GM12801 (cell line): ENCODE data around the gene FAHD1.

Experiments
- TF ChIP-seq, protein P1 (sequence below): IDR thresholded peaks from one replicate; pipeline ENCODE4 v1.5.1; 2011; ENCODE audit warnings: control low read depth; ENCODE audit not compliant: insufficient read length; ENCODE audit errors: extremely low read depth

The FAHD1 gene

DNA sequence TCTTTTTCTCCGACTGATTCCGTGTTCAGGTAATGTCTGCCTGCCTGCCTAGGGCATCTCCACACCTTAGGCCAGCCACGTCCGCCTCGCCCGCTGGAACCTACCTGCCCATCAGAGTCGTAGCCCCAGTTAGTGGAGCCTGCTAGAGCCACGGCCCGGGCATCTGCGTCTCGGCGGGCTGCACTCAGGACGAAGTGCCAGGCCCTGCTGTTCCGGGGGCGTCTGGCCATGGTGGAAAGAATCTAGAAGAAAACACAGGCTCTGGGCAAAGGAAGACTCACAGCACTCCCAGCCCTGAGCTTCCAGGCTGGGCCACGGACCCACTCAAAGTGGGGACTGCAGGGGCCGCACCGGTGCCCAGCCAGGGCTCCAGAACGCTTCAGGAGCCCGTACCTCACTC is 45.8 kb upstream of the FAHD1 start:
- TF ChIP-seq, protein P1, sequence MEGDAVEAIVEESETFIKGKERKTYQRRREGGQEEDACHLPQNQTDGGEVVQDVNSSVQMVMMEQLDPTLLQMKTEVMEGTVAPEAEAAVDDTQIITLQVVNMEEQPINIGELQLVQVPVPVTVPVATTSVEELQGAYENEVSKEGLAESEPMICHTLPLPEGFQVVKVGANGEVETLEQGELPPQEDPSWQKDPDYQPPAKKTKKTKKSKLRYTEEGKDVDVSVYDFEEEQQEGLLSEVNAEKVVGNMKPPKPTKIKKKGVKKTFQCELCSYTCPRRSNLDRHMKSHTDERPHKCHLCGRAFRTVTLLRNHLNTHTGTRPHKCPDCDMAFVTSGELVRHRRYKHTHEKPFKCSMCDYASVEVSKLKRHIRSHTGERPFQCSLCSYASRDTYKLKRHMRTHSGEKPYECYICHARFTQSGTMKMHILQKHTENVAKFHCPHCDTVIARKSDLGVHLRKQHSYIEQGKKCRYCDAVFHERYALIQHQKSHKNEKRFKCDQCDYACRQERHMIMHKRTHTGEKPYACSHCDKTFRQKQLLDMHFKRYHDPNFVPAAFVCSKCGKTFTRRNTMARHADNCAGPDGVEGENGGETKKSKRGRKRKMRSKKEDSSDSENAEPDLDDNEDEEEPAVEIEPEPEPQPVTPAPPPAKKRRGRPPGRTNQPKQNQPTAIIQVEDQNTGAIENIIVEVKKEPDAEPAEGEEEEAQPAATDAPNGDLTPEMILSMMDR, result no peak

DNA sequence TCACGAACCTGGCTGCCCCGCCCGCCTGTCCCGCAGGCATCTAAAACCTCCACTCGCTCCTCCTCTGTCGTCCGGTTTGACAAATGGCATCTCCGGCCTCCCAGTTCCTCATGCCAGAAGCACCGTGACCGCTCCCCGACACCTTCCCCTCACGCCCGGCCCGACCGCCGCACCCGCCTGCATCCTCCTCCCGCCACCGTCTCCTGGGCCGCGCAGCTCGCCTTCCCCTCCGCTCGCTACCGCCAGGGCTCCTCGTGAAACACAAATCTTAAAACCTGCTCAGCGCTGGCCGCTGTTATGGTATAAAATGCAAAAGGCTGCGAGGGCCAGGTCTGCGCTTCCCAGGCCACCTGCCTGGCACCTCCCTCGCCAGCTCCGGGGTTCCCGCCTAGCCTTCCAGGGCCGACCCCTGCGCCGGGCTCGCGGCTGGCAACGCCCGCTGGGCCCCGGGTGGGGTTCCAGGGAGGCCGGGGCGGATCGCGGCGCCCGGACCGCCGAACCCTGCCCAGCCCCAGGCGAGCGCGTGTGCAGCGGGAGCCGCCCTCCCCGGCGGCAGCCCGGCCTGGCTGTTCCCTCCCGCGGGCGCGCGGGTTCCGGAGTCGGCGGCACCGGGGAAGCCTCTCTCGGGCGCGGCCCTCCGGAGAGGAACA is 45.1 kb upstream of the FAHD1 start:
- TF ChIP-seq, protein P1, result no peak

DNA sequence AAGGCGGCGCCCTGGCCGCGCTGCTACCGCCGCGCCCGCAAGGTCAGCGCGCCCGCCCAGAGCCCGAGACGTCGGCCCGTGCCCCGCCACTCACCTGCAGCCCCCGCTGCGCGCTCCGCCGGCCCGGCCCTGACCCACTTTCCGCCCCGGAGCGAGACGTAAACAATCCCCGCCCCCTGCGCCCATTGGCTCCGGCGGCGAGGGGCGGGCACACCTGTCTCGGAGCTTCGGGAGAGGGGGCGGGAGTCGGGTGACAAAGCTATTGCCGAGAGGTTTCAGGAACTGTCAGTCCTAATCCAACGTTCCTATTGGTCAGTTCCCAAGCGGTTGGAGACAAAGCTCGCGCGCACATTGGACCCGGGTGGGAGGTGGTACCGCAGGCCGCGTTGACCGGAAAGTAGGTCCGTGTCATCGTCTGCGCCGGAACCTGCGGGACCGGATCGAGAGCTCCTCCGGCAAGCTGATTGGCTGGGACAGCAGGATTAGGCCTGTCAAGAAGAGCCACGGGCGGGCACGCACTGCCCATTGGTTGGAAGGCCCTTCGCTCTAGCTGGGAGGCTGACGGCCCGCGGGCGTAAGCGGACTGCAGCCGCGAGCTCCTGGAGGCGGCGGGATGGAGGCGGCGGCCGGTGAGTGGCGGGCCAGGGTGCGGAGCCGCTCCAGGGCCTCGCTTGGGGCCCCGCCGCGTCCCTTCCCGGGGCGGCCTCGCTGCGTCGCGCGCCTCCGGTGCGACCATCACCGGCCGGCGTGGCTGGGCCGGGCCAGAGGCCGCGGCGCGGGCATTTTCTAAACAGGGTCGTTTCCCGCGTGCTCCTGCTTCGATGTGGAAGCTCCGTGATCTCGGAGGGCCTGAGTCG is 44.4 kb upstream of the FAHD1 start, which contains the start of the genes NUBP2 and SPSB3:
NUBP2 (plus strand) TSS at position 553 of the 857 bp plus-strand sequence; CDS start at position 614, 61 bp downstream.
SPSB3 (minus strand) TSS at position 164 of the 857 bp plus-strand sequence. CDS start 1,088 bp downstream, outside the sequence.
- TF ChIP-seq, protein P1, result no peak

DNA sequence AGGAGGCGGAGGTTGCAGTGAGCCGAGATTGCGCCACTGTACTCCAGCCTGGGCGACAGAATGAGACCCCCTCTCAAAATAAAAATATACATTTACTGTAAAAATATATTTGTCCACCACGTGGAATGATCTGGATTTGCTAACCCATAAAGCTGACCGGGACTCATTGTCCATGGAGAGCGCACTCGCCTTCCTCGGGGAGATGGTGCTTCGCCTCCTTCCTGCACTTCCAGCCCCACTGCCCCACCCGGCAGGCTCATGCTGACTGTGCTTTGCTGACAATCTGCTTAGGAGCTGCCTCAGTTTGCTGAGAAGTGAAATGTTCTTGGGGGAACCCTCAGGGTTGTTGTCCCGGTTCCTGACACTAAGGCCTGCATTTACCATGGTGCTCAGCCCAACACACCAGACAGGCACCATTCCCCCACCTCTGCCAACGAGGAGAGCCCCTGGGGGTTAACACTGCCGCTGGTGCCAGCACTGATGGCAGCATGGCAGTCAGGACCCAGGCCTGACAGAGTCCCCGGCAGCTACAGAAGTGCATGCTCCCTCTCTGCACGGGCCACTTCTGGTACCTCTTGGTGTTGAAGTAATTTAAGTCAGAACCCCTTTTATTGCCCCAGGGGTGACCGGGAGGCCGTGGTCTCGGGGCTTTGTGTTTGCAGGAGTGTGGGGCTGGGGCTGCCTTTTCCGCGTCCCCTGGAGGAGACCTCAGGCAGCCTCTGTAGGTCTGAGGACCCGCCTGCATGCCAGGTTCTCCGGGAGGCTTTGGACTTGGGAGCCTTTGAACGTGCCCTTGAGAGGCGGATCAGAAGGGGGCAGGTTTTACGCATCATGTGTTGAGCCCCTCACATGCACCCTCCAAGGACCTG is 41.8 kb upstream of the FAHD1 start:
- TF ChIP-seq, protein P1, result no peak

- TF ChIP-seq, protein P1, result no peak
Measured at GRCh38 chr16:1785846-1786170, 41.2 kb upstream of the FAHD1 start.

GRCh38 chr16:1786242-1787055 is 40.6 kb upstream of the FAHD1 start:
- TF ChIP-seq, protein P1, result no peak

- TF ChIP-seq, protein P1, result no peak
Measured at GRCh38 chr16:1787056-1787321, 40.0 kb upstream of the FAHD1 start.
